Stimulated activated CD8-positive, alpha-beta memory T cell treated with anti-CD3 and anti-CD28 coated beads, Interleukin-2, amount 100 ng/mL, for 48 hours (primary cell): ENCODE data around the gene IGF2R.
"Not testable (repeated sequence)": the region's sequence is repeated elsewhere in the genome, so short reads cannot be mapped to it uniquely, and the experiment has no call there.

ENCODE experiments used
- DNase-seq, 2 donors: peaks; one replicate each; pipeline ENCODE4 v3.0.0-alpha.2; 2020; ENCODE audit warnings: low read depth in 2 of 2

IGF2R gene

GRCh38 chr6:159996626-159997497, 28.0 kb downstream of the IGF2R start:
- no peak for DNase-seq

DNA sequence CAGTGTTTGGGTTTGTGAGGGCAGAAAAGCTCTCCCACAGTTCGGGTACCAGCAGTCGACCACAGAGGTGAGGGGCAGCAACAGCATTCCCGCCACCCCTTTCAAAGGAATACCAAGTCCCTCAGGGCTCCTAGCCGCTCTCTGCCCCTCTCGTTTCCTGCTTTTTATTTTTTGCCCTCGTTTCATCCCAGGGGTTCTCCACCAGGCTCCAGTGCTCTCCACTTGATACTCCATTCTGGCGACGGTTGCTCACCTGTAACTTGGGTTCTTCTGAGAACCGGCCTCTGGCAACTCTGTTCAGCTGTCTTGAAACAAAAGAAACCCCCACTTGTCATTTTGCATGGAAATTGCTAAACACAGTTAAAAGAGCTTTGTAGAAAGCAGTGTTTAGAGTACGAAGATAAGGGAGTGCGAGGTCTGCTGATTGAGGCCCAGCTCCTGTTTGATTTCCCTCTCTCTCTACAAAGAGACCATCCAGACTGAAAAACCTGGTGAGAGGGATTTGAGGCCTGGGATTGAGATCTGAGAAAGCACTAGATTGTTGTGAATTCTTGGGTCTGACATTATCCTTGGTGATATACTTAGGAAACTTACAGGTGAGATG, 28.7 kb downstream of the IGF2R start:
- no peak for DNase-seq

DNA sequence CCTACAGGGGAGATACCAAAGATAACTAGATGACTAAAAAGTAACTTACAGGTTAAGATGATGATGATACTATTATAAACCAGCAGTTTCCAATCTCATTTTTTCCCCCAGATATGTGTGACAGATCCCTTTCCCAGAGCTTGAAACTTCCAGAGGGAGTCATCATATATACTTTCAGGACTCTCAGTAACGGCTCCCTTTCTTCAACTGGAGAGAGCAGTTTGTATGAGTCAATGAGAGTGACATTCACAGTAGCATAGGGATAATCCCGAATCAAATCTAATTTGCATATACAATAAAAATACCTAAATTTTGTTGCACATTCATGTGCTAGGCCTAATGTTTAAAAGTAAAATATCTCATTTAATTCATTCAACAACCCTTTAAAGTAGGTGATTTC, 29.7 kb downstream of the IGF2R start:
- no peak for DNase-seq

DNA sequence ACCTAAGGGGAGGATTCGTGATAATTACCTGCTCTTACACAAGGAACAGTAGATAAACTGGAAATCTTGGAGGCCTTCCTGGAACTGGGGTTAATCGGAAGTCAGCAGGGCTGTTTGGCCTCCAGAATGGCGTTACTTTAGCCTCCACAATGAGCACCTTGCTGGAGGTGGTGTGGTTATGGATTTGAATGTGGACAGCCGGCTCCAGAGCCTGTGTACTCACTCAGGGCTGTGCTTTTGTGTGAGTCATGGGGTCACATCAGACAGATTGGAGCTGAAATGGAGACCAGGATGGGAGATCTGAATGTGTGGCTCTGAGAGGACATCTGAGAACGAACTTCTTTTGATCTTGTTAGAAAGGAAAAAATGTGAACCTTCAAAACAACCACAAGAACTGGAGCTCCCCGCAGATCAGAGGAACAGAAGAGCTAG, 30.4 kb downstream of the IGF2R start:
- DNase-seq, result no peak

- DNase-seq, result no peak
These were observed 31.4 kb downstream of the IGF2R start for GRCh38 chr6:160000280-160000704.

DNA sequence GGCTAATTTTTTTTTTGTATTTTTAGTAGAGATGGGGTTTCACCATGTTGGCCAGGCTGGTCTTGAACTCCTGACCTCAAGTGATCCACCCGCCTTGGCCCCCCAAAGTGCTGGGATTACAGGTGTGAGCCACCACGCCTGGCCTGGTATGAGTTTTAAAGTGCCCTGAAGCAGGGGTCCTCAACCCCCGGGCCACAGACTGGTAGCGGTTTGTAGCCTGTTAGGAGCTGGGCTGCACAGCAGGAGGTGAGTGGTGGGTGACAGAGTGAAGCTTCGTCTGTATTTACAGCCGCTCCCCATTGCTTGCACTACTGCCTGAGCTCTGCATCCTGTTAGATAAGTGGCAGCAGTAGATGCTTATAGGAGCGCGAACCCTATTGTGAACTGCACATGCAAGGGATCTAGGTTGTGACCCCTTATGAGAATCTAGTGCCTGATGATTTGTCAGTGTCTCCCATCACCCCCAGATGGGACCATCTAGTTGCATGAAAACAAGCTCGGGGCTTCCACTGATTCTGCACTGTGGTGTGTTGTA, 32.1 kb downstream of the IGF2R start:
- not testable (repeated sequence) for DNase-seq

- DNase-seq, result no peak
These were observed 34.0 kb downstream of the IGF2R start for GRCh38 chr6:160002882-160003281.

DNA sequence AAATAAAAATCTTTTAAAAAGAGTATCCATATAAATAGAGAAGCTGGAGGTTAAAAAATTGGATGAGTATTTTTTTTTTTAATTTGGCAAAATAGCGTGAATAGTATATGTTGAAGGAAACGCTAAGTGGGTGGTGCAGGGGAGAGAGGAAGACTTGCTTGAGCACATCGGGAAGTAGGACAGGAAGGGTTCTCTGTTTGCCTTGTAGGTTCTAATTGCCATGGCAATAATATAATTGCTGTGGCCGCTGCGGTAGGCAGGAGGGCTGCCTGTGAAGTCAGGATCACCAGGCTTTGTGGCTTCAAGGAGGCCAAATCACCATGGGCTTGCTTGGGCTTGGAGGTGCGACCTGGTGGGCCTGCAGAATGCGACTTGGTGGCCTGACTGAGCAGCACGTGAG, 35.1 kb downstream of the IGF2R start:
- DNase-seq, result no peak

- no peak for DNase-seq
These were observed 35.7 kb downstream of the IGF2R start for GRCh38 chr6:160004419-160005175.

DNA sequence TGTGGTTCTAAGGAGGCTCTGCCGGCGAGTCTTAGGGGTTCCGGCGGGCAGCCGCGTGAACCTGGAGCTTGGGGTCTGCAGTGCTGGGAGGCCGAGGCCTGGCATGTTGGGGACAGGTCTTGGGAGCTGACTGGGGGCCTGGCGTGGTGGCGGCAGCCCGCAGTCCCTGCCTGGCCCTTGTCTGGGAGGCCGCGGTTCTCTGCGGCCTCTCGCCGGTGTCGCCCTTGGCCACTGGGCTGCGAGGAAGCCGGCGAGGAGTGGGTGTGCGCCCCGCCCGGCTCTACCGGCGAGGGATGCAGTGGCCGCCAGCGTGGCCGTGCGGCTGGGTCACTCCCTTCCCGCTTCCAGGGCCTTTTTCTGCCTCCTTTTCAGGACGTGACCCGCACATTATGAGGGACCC, 36.3 kb downstream of the IGF2R start:
- no peak for DNase-seq

DNA sequence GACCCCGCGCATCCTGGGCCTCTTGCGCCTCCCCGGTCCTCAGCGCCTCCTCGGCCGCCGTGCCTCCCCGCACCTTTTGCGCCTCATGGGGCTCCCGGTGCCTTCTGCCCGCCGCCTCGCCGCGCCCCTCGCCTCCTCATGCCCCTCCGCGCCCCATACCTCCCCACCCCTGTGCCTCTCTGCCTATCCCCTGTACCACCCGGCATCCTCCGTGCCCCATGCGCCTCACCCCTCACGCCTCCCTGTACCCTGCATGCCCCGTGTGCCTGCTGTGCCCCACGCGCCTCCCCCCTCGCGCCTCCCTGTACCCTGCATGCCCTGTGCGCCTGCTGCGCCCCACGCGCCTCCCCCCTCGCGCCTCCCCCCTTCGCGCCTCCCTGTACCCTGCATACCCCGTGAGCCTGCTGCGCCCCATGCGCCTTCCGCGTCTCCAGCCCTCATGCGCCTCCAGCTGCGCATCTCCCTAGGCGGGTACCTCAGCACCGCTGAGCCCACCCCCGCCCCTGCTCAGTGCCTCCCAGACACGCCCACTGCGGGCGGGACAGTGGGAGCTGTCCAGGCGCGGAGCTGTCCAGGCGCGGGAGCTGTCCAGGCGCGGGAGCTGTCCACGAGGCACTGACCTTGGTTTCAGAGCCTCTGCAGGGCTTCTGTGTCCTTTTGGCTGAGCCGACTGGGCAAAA, 37.1 kb downstream of the IGF2R start:
- DNase-seq, result no peak

DNA sequence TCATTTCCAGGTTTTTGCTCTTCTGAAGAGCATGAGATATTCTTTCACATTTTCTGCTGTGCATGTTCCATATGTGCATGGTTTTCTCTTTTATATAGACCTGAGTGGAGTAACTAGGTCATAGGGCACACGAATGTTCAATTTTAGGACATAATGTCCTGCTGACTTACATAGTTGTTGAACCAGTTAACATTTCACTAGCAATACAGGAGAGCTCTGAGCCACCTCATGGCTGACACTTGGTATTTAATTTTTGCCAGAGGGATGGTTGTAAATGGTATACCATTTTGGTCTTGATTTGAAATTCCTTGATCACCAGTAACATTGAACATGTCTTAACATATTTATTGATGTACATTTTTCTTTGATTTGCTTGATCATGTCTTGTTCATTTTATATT, 38.3 kb downstream of the IGF2R start:
- no peak for DNase-seq

- DNase-seq, result no peak
These were observed 38.7 kb downstream of the IGF2R start for GRCh38 chr6:160007611-160008010.

DNA sequence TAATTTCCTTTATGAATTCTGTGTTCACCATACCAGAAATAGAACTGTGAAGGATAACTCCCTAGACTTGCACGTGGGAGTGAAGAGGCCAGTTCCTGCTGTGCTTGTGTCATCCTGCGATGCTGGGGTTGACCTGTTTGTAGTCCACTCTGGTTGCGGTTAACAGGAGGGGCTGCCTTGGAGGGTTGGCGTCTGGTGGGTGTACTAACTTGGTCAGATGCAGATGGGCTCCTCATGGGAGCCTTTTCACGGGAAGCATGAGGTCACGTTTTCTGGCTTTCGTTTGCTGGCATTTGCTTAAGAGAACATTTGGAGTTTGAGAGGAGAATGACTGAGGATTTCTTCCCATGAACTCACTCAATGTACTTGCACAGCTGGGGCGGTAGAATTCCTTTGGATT, 41.2 kb downstream of the IGF2R start:
- DNase-seq, result no peak

DNA sequence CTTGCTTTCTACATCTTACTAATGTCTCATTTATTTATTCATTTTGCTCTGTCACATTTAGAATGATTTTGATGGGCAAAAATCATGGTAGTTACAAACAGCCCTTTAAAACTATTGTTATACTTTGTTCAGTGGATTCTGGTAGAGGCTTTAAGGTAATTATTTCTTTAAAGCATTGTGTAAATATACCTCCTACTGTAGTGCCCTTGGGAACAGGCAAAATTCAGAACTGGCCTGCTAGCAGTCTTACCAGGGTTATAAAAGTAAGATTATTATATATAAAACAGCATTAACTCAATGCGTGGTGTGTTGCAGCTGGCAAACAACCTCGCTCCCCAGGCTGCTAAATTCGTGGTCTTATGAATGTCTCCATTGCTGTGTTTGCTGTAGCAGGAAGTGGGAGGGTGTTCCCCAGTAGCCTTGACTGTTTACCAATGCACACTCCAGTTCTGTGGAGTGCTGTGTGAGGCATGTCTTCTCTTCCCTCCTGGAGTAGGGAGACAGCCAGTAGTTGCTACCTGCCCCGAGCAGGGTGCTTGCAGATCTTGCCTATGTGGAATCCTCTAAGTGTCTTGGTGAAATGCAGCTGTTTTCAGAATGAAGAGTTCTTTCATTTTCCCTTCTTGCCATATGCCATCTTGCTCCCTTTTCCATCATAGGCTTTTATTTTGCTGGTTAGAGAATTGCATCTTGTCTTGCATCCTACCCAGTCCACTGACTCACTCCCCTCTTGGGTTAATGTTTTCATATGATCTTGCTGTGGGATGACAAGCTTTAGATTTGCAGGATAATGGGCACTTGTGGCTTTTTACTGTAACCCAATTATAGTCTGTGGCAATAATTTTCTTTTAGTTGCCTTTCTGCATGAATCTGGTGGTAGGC, 45.3 kb downstream of the IGF2R start:
- DNase-seq, result no peak

DNA sequence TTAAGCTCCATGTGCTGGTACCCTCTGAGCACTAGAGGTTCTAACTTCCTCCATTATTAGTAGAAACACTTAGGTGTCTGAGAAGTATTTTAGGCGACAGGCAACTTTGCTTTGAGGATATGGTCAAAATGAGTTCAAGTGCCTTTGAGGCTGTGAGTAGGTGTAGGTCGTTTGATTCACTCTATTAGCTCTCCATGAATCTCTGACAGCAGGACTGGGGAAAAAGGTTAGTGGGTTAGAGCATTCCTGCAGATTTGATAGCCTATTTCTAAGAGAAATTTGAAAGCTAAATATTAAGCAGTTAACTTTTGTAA, 45.9 kb downstream of the IGF2R start:
- DNase-seq, result no peak

DNA sequence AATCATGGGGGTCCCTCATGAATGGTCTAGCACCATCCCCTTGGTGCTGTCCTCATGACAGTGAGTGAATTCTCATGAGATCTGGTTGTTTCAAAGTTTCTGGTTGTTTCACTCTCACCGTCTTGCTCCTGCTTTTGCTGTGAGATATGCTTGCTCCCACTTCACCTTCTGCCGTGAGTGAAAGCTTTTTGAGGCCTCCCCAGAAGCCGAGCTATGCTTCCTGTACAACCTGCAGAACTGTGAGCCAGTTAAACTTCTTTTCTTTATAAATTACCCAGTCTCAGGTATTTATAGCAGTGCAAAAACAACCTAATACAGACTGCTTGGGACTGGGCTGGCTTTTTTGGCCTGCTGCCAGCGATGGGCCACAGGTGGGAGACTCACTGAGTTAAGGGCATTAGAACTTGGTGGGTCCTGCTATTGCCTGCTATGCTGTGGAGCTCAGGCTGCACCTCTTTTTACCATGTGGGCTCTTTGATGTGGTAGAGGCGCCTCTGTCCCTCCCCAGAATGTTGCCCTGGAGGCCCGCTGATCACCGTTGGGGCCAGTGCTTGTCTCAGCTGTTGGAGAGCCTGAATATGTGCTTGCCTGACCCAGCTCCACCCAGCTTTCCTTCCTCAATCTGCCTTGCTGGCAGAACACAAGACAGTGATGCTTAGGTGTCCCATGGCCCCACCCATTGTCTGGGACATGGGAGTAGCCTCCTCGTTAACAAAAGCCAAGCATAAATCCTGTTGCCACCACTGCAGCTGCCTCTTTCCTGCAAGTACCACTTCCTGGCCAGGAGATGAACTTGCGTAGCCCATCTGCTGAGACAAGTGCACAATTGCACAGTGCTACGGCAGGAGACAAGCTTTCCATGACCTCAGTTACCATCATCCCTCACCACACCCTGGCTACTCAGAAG, 47.1 kb downstream of the IGF2R start:
- no peak for DNase-seq

DNA sequence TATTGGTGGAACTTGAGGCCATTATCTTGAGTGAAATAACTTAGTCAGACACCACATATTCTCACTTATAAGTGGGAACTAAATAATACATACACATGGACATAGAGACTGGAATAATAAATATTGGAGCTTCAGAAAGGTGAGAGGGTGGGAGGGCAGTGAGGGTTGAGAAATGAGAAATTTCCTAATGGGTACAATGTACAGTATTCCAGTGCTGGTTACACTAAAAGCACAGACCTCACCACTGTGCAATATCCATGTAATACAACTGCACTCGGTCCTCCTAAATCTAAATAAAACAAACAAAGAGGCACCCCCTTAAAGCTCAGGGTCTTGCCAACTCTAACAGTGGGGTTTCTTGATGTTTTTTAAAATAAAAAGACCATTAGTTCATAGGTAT, 53.2 kb downstream of the IGF2R start:
- DNase-seq, result no peak

DNA sequence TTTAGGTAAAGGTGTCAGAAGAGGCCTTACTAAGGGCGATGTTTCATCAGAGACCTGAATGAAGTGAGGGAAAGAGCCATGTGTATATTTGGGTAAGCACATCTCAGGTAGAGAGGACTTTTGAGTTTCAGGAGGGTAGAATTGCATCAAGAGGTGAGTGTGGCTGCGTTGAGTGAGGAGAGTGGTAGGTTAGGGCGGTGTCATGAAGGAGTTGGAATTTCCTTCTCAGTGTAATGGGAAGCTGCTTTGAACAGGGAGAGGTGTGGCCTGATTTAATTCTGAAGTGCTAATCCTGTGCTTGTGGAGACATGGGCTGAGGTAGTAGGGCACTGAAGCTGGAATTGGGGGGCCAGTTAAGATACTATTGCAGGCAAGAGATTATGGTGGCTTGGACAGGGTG, 53.9 kb downstream of the IGF2R start:
- no peak for DNase-seq

- no peak for DNase-seq
These were observed 55.3 kb downstream of the IGF2R start for GRCh38 chr6:160024152-160024551.
